Neural crest cell (in vitro differentiated cells): ENCODE results near the gene SEMA3F. TPM values are rescaled to one million over a fixed set of nuclear protein-coding genes. Genes with fewer than 3 reads are reported as not detected.

Source experiments
- DNase-seq: peaks from one replicate; pipeline ENCODE4 v3.0.0; 2021; ENCODE audit warnings: low read depth, mixed read lengths, low spot score
- H3K27ac Mint-ChIP-seq: one replicate; pipeline ENCODE4 v1.8.0; 2021; ENCODE audit warnings: mild to moderate bottlenecking, mixed read lengths; ENCODE audit not compliant: unreplicated experiment
- H3K27me3 Mint-ChIP-seq: 2 replicates; pipeline ENCODE4 v1.8.0; 2021; ENCODE audit warnings: low read depth, mild to moderate bottlenecking, mixed read lengths
- H3K36me3 Mint-ChIP-seq: 2 replicates; pipeline ENCODE4 v1.8.0; 2021; ENCODE audit warnings: low read depth, mild to moderate bottlenecking, mixed read lengths
- H3K4me1 Mint-ChIP-seq: 2 replicates; pipeline ENCODE4 v1.8.0; 2021; ENCODE audit warnings: mixed read lengths
- H3K4me3 Mint-ChIP-seq: one replicate; pipeline ENCODE4 v1.8.0; 2021; ENCODE audit warnings: mild to moderate bottlenecking, mixed read lengths
- H3K9me3 Mint-ChIP-seq: 2 replicates; pipeline ENCODE4 v1.8.0; 2021; ENCODE audit warnings: mixed read lengths
- total RNA-seq: library from RNA; stranded (reverse); gene quantifications from 2 replicates; pipeline ENCODE4 v1.2.1, GENCODE V29; 2021
- TF ChIP-seq, protein P1 (sequence below): fragments of 200-600 bp; sonication (generic); conservative IDR thresholded peaks from 2 replicates; pipeline ENCODE4 v1.5.0; 2021; ENCODE audit warnings: antibody characterized with exemption, mild to moderate bottlenecking

Gene SEMA3F
- total RNA-seq, 1 donor from 2014 or later = 4.2 TPM

DNA sequence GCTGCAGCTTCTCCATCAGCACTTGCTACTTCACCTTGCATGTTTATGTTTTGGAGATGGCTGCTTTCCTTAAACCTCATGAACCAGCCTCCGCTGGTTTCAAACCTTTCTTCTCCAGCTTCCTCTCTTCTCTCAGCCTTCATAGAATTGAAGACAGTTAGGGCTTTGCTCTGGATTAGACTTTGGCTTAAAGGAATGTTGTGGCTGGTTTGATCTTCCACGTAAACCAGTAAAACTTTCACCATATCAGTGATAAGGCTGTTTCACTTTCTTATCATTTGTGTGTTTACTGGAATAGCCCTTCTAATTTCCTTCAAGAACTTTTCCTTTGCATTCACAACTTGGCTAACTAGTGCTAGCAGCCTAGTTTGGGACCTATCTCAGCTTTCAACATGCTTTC is 24.6 kb downstream of the SEMA3F start:
- Mint-ChIP-seq H3K4me3 (no peak overlapping the region), H3K4me1 (no peaks in the 10 kb centered on the region), H3K9me3 (no peaks in the 10 kb centered on the region), H3K27ac (no peak overlapping the region), H3K27me3 (no peaks in the 10 kb centered on the region), H3K36me3 (no peaks in the 10 kb centered on the region)
- DNase-seq = no peak
- TF ChIP-seq, protein P1, sequence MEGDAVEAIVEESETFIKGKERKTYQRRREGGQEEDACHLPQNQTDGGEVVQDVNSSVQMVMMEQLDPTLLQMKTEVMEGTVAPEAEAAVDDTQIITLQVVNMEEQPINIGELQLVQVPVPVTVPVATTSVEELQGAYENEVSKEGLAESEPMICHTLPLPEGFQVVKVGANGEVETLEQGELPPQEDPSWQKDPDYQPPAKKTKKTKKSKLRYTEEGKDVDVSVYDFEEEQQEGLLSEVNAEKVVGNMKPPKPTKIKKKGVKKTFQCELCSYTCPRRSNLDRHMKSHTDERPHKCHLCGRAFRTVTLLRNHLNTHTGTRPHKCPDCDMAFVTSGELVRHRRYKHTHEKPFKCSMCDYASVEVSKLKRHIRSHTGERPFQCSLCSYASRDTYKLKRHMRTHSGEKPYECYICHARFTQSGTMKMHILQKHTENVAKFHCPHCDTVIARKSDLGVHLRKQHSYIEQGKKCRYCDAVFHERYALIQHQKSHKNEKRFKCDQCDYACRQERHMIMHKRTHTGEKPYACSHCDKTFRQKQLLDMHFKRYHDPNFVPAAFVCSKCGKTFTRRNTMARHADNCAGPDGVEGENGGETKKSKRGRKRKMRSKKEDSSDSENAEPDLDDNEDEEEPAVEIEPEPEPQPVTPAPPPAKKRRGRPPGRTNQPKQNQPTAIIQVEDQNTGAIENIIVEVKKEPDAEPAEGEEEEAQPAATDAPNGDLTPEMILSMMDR = no peak

DNA sequence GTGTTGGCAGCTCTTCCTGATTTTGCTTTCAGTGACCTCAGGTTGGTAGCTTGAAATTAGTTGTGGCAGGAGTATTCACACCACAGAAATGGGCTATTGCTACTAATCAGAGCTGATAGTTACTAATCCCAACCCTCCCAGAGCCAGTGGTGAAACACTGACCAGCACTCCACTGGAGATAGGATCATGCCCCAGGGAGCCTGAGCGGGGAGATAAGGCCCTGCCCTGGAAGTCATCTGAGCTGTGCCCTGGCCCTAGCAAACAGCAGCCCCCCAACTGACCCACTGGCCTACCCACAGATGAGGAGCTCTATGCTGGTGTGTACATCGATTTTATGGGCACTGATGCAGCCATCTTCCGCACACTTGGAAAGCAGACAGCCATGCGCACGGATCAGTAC is 26.9 kb downstream of the SEMA3F start:
- Mint-ChIP-seq H3K27ac (peak overlapping the region; percentile 75), H3K36me3 (no peaks in the 10 kb centered on the region), H3K4me3 (no peak overlapping the region), H3K9me3 (no peaks in the 10 kb centered on the region), H3K27me3 (no peaks in the 10 kb centered on the region), H3K4me1 (no peaks in the 10 kb centered on the region)
- TF ChIP-seq, protein P1 = no peak
- no peak for DNase-seq

DNA sequence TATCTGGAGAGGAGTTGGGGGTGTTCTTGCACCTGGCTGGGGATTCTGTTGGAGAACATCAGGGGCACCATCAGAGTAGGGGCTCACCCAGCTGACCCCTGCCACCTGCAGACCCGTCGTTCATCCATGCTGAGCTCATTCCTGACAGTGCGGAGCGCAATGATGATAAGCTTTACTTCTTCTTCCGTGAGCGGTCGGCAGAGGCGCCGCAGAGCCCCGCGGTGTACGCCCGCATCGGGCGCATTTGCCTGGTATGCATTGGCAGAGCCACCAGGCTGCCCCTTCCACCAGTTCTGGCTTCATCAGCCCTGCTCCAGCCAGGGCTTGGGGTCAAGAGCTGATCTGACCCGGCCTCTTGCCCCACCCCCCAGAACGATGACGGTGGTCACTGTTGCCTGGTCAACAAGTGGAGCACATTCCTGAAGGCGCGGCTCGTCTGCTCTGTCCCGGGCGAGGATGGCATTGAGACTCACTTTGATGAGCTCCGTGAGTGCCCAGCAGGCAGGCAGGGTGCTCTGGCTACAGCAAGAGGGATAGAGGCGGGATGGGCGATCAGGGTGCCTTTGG is 27.5 kb downstream of the SEMA3F start:
- no peak for DNase-seq
- no peaks in the 10 kb centered on the region for H3K9me3 Mint-ChIP-seq
- H3K27me3 Mint-ChIP-seq = no peaks in the 10 kb centered on the region
- TF ChIP-seq, protein P1 = no peak
- H3K4me1 Mint-ChIP-seq = no peaks in the 10 kb centered on the region
- H3K27ac Mint-ChIP-seq = no peak overlapping the region
- H3K36me3 Mint-ChIP-seq = no peaks in the 10 kb centered on the region
- H3K4me3 Mint-ChIP-seq = no peak overlapping the region

DNA sequence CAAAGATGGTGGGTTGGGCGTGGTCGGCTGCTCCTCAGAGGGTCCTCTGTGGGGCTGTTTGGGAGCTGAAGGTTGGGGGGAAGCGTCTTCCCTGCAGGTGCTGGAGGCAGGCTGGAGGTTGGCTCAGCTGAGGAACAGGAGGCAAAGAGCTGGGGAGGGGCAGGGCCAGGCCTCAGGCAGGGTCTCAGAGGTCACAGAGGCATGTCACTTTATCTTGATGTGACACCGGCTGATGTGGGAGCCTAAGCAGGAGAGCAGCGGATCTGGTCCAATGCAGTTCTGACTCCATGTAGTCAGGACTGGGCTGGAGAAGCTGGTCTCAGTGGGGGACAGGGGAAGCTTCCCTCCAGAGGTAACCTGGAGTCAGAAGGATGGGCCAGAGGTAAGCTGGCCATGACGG is 28.6 kb downstream of the SEMA3F start:
- no peaks in the 10 kb centered on the region for H3K9me3 Mint-ChIP-seq
- no peak overlapping the region for H3K27ac Mint-ChIP-seq
- TF ChIP-seq, protein P1 = no peak
- no peaks in the 10 kb centered on the region for H3K4me1 Mint-ChIP-seq
- no peaks in the 10 kb centered on the region for H3K36me3 Mint-ChIP-seq
- H3K27me3 Mint-ChIP-seq = no peaks in the 10 kb centered on the region
- DNase-seq = no peak
- H3K4me3 Mint-ChIP-seq = no peak overlapping the region

DNA sequence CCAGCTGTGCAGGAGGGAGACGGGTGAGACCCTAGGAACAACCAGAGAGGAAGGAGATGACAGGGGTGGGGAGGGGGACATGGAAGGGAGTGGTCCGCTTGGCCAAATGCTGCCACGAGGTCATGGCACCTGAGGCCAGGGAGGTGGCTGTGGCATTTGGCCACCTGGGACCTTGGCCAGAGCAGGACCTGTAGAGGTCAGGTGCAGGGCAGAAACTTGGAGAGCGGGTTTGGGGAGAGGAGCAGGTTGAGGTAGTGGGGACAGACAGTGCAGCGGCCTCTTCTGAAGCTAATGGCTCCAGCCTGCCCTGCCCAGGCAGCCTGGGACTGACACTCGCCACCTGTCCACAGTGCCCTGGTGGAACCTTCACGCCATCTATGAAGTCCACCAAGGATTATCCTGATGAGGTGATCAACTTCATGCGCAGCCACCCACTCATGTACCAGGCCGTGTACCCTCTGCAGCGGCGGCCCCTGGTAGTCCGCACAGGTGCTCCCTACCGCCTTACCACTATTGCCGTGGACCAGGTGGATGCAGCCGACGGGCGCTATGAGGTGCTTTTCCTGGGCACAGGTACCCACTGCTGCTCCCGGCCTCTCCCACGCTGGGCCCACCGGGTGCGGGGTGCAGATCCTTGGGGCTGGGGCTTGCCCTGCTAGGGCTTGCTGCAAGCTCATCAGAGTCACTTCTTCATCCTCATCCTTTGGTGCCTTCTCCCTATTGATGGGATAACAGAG is 29.3 kb downstream of the SEMA3F start:
- H3K27ac Mint-ChIP-seq = no peak overlapping the region

More for the DNA sequence above, 29.3 kb downstream of the SEMA3F start:
- Mint-ChIP-seq H3K9me3 (no peaks in the 10 kb centered on the region), H3K36me3 (no peaks in the 10 kb centered on the region), H3K4me3 (no peak overlapping the region), H3K4me1 (peaks cover 4% of the 10 kb centered on the region), H3K27me3 (peaks cover 2% of the 10 kb centered on the region)
- DNase-seq = no peak
- TF ChIP-seq, protein P1 = no peak
